Breast epithelium (tissue), 4 donors: ENCODE data around the gene SCGB3A2. TPM values are rescaled to one million over a fixed set of nuclear protein-coding genes. Genes with fewer than 3 reads are reported as not detected.

Experiments used
- DNase-seq, 2 donors: peaks; one replicate each; pipeline ENCODE4 v3.0.0-alpha.2; 2019; ENCODE audit warnings: low spot score in 2 of 2
- H3K27ac ChIP-seq, 2 donors: fragments of 200-600 bp; sonication (generic) in 1 of 2; one replicate each; pipeline ENCODE4 v1.5.1; 2016 to 2019; ENCODE audit warnings: mild to moderate bottlenecking in 1 of 2
- H3K27me3 ChIP-seq, 2 donors: fragments of 200-600 bp; sonication (generic) in 1 of 2; one replicate each; pipeline versions ENCODE4 v1.5.1 to v1.6.0; 2017 to 2019; ENCODE audit warnings: control low read depth in 1 of 2, mild to moderate bottlenecking in 1 of 2
- H3K36me3 ChIP-seq: fragments of 200-600 bp; one replicate; pipeline ENCODE4 v1.5.1; 2019
- H3K4me1 ChIP-seq, 2 donors: fragments of 200-600 bp; sonication (generic); one replicate each; pipeline ENCODE4 v1.5.1; 2016 to 2019; ENCODE audit warnings: control low read depth in 1 of 2
- H3K4me3 ChIP-seq, 3 donors: fragments of 200-600 bp; sonication (generic); 1 replicate in 2 of 3; 2 replicates in 1 of 3; pipeline ENCODE4 v1.5.1; 2016 to 2019; ENCODE audit warnings: mild to moderate bottlenecking in 3 of 3, moderate library complexity in 2 of 3
- H3K9me3 ChIP-seq, 2 donors: fragments of 200-600 bp; sonication (generic) in 1 of 2; one replicate each; pipeline ENCODE4 v1.5.1; 2016 to 2019; ENCODE audit warnings: control low read depth in 1 of 2
- CTCF ChIP-seq, 3 donors: fragments of 450-650 bp; IDR thresholded peaks; one replicate each; pipeline ENCODE4 v1.5.1; 2016 to 2017; ENCODE audit warnings: antibody characterized with exemption in 3 of 3, mild to moderate bottlenecking in 3 of 3, moderate library complexity in 3 of 3
- POLR2A ChIP-seq: fragments of 450-650 bp; IDR thresholded peaks from one replicate; pipeline ENCODE4 v1.6.1; 2016; ENCODE audit warnings: antibody characterized with exemption, mild to moderate bottlenecking, moderate library complexity
- POLR2AphosphoS5 ChIP-seq, 3 donors: sonication (generic); formaldehyde crosslinking; IDR thresholded peaks; one replicate each; pipeline ENCODE4 v1.6.1; 2017; ENCODE audit warnings: antibody characterized with exemption in 3 of 3
- intact Hi-C: fragments of 100-400 bp; cut with DNase I; formaldehyde crosslinking; loops from one replicate; pipeline ENCODE4 v1.15.1; 2023; ENCODE audit warnings: low total_unique reads
- total RNA-seq, 3 donors: library from RNA; depleted of rRNA; stranded (reverse); fragments of >200 nt; gene quantifications; one replicate each; pipeline ENCODE4 v1.1.0, GENCODE V29; 2016

The SCGB3A2 gene
- total RNA-seq, 3 donors from 2014 or later, result not detected

GRCh38 chr5:147895864-147896263, 17.4 kb downstream of the SCGB3A2 start:
- Histone ChIP-seq H3K4me1 (no peaks in the 10 kb centered on the region), H3K36me3 (no peaks in the 10 kb centered on the region), H3K4me3 (no peak overlapping the region), H3K27me3 (no peaks in the 10 kb centered on the region), H3K9me3 (no peaks in the 10 kb centered on the region), H3K27ac (no peak overlapping the region)
- intact Hi-C loops, result no loop called here
- DNase-seq, result no peak
- TF ChIP-seq CTCF (IDR thresholded peaks at IDR 0.05), result no peak
- TF ChIP-seq POLR2A, result no peak

GRCh38 chr5:147898875-147899401, 20.4 kb downstream of the SCGB3A2 start:
- H3K36me3 ChIP-seq, result no peaks in the 10 kb centered on the region
- H3K27ac ChIP-seq, result no peak overlapping the region
- H3K9me3 ChIP-seq, result no peaks in the 10 kb centered on the region
- H3K4me3 ChIP-seq, result no peak overlapping the region
- no peak for TF ChIP-seq POLR2A
- intact Hi-C loops, result no loop called here
- H3K4me1 ChIP-seq, result no peaks in the 10 kb centered on the region
- no peaks in the 10 kb centered on the region for H3K27me3 ChIP-seq
- DNase-seq, result no peak

GRCh38 chr5:147901599-147902039, 23.1 kb downstream of the SCGB3A2 start:
- Histone ChIP-seq H3K4me1 (no peaks in the 10 kb centered on the region), H3K27ac (peak overlapping the region; percentile 36 to 73), H3K9me3 (no peaks in the 10 kb centered on the region), H3K4me3 (no peak overlapping the region), H3K36me3 (no peaks in the 10 kb centered on the region), H3K27me3 (no peaks in the 10 kb centered on the region)
- DNase-seq, result peak in 1 of 2 donors; percentile 74
- intact Hi-C loops, result no loop called here
- TF ChIP-seq POLR2AphosphoS5 (IDR thresholded peaks at IDR 0.05) (no peak), POLR2A (no peak), CTCF (IDR thresholded peaks at IDR 0.05) (no peak)

- H3K27me3 ChIP-seq, result no peaks in the 10 kb centered on the region
- H3K9me3 ChIP-seq, result no peaks in the 10 kb centered on the region
- H3K36me3 ChIP-seq, result no peaks in the 10 kb centered on the region
- no peak overlapping the region for H3K4me3 ChIP-seq
- intact Hi-C loops, result no loop called here
- DNase-seq, result no peak
- TF ChIP-seq POLR2AphosphoS5 (IDR thresholded peaks at IDR 0.05), result no peak
- TF ChIP-seq POLR2A, result no peak
- TF ChIP-seq CTCF (IDR thresholded peaks at IDR 0.05), result no peak
- H3K27ac ChIP-seq, result no peak overlapping the region
- no peaks in the 10 kb centered on the region for H3K4me1 ChIP-seq
Observed at GRCh38 chr5:147902609-147903115, 24.2 kb downstream of the SCGB3A2 start.

GRCh38 chr5:147904110-147904509, 25.6 kb downstream of the SCGB3A2 start:
- H3K36me3 ChIP-seq, result no peaks in the 10 kb centered on the region
- H3K9me3 ChIP-seq, result no peaks in the 10 kb centered on the region
- no peak overlapping the region for H3K27ac ChIP-seq
- DNase-seq, result no peak
- H3K27me3 ChIP-seq, result no peaks in the 10 kb centered on the region
- no peaks in the 10 kb centered on the region for H3K4me1 ChIP-seq
- H3K4me3 ChIP-seq, result no peak overlapping the region
- intact Hi-C loops, result no loop called here
- no peak for TF ChIP-seq POLR2AphosphoS5 (IDR thresholded peaks at IDR 0.05)
- no peak for TF ChIP-seq POLR2A
- no peak for TF ChIP-seq CTCF (IDR thresholded peaks at IDR 0.05)
